ENCODE data around the gene PDE9A.

Gene PDE9A

GRCh38 chr21:42704861-42705260, 51.4 kb downstream of the PDE9A start:
- no peaks in the 10 kb centered on the region for H3K27me3 ChIP-seq (ENCODE audit: insufficient read depth, low read length, poor library complexity)
- peaks cover 7% of the 10 kb centered on the region; the same call in 1 of the 2 replicates for H3K4me1 ChIP-seq (ENCODE audit: insufficient read depth, low read length)
- no peak for DNase-seq
- no peaks in the 10 kb centered on the region for H3K79me2 ChIP-seq (ENCODE audit: insufficient read depth, low read length)
- no peaks in the 10 kb centered on the region for H3K9me3 ChIP-seq (ENCODE audit: insufficient read depth, low read length, severe bottlenecking)
- TF ChIP-seq EZH2 (IDR thresholded peaks at IDR 0.05; ENCODE audit: borderline replicate concordance, low read depth, low read length, severe bottlenecking), result no peak
- TF ChIP-seq, protein P1, sequence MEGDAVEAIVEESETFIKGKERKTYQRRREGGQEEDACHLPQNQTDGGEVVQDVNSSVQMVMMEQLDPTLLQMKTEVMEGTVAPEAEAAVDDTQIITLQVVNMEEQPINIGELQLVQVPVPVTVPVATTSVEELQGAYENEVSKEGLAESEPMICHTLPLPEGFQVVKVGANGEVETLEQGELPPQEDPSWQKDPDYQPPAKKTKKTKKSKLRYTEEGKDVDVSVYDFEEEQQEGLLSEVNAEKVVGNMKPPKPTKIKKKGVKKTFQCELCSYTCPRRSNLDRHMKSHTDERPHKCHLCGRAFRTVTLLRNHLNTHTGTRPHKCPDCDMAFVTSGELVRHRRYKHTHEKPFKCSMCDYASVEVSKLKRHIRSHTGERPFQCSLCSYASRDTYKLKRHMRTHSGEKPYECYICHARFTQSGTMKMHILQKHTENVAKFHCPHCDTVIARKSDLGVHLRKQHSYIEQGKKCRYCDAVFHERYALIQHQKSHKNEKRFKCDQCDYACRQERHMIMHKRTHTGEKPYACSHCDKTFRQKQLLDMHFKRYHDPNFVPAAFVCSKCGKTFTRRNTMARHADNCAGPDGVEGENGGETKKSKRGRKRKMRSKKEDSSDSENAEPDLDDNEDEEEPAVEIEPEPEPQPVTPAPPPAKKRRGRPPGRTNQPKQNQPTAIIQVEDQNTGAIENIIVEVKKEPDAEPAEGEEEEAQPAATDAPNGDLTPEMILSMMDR (IDR thresholded peaks at IDR 0.05; ENCODE audit: borderline replicate concordance, extremely low read depth, low read length, poor library complexity, severe bottlenecking), result no peak
- no peak for ATAC-seq (ENCODE audit: insufficient read depth, low read depth)
- H3K4me2 ChIP-seq (ENCODE audit: insufficient read depth, low read length), result no peak overlapping the region
- H4K20me1 ChIP-seq (ENCODE audit: insufficient read depth, low read length), result no peaks in the 10 kb centered on the region
- no peak overlapping the region for H3K4me3 ChIP-seq (ENCODE audit: low read depth in 1 of 2, low read length in 2 of 2)
- H3K27ac ChIP-seq (ENCODE audit: low read length), result no peak overlapping the region
- no peak overlapping the region for H2AFZ ChIP-seq (ENCODE audit: low read depth, low read length)
- no peak overlapping the region for H3K9ac ChIP-seq (ENCODE audit: low read depth, low read length)
- H3K36me3 ChIP-seq (ENCODE audit: insufficient read depth, low read length), result no peaks in the 10 kb centered on the region

DNA sequence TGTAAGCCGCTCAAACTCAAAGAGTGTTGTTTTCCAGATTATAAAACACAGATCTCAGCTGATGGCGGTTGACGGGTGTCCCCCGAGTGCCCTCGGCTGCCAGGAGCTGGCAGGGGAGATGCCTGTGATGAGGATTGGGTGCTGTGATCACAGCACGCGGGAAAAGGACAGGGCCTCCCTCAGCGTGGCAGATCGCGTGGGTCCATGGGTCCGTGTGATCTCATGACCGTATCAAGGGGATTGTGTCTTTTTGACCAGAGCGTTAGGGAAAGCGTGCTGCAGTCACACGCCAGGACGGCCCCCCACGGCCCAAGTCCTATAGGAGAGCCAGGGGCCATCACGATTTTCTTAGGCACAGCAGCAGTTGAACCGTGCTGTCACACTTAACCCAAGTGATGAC, 51.9 kb downstream of the PDE9A start:
- H4K20me1 ChIP-seq (ENCODE audit: insufficient read depth, low read length), result no peaks in the 10 kb centered on the region
- no peaks in the 10 kb centered on the region for H3K27me3 ChIP-seq (ENCODE audit: insufficient read depth, low read length, poor library complexity)
- DNase-seq (no peak), ATAC-seq (ENCODE audit: insufficient read depth, low read depth) (no peak)
- no peak overlapping the region for H3K9ac ChIP-seq (ENCODE audit: low read depth, low read length)
- no peak overlapping the region for H3K27ac ChIP-seq (ENCODE audit: low read length)
- no peaks in the 10 kb centered on the region for H3K79me2 ChIP-seq (ENCODE audit: insufficient read depth, low read length)
- peaks cover 7% of the 10 kb centered on the region; the same call in 1 of the 2 replicates for H3K4me1 ChIP-seq (ENCODE audit: insufficient read depth, low read length)
- H3K36me3 ChIP-seq (ENCODE audit: insufficient read depth, low read length), result no peaks in the 10 kb centered on the region
- no peaks in the 10 kb centered on the region for H3K9me3 ChIP-seq (ENCODE audit: insufficient read depth, low read length, severe bottlenecking)
- H2AFZ ChIP-seq (ENCODE audit: low read depth, low read length), result no peak overlapping the region
- no peak overlapping the region for H3K4me2 ChIP-seq (ENCODE audit: insufficient read depth, low read length)
- no peak overlapping the region for H3K4me3 ChIP-seq (ENCODE audit: low read depth in 1 of 2, low read length in 2 of 2)
- no peak for TF ChIP-seq EZH2 (IDR thresholded peaks at IDR 0.05; ENCODE audit: borderline replicate concordance, low read depth, low read length, severe bottlenecking)
- TF ChIP-seq, protein P1 (IDR thresholded peaks at IDR 0.05; ENCODE audit: borderline replicate concordance, extremely low read depth, low read length, poor library complexity, severe bottlenecking), result no peak

DNA sequence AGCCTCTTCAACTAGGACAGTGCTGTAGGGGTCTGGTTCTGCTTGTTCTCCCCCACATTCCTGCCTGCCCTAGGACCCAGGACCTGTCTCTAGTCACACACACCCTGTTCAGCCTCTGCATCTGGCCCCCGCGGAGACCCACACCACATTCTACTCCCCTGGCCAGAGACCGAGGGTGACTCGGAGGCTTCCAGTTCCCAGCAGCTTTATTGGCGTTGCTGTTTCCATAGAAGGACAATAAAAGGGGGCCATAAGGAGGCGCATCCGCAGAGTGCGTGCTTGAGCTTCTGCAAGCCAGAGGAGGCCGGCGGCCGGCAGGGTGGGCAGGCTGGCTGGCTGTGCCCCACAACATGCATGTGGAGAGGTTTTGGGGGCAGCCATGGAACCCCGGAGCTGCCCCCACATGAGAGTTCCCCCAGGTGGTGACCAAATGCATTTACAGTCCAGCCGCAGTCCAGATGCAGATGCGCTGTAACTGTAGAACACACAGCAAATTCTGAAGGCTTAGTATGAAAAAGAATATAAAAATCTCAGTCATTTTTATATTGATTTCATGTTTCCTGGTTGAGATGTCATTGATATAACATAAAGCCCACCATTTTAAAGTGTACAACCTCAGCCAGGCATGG, 52.4 kb downstream of the PDE9A start:
- no peaks in the 10 kb centered on the region for H3K9me3 ChIP-seq (ENCODE audit: insufficient read depth, low read length, severe bottlenecking)
- peaks cover 7% of the 10 kb centered on the region; the same call in 1 of the 2 replicates for H3K4me1 ChIP-seq (ENCODE audit: insufficient read depth, low read length)
- H3K36me3 ChIP-seq (ENCODE audit: insufficient read depth, low read length), result no peaks in the 10 kb centered on the region
- H4K20me1 ChIP-seq (ENCODE audit: insufficient read depth, low read length), result no peaks in the 10 kb centered on the region
- H3K79me2 ChIP-seq (ENCODE audit: insufficient read depth, low read length), result no peaks in the 10 kb centered on the region
- H3K9ac ChIP-seq (ENCODE audit: low read depth, low read length), result no peak overlapping the region
- DNase-seq, result no peak
- TF ChIP-seq, protein P1 (IDR thresholded peaks at IDR 0.05; ENCODE audit: borderline replicate concordance, extremely low read depth, low read length, poor library complexity, severe bottlenecking), result no peak
- TF ChIP-seq EZH2 (IDR thresholded peaks at IDR 0.05; ENCODE audit: borderline replicate concordance, low read depth, low read length, severe bottlenecking), result no peak
- no peak overlapping the region for H3K27ac ChIP-seq (ENCODE audit: low read length)
- H2AFZ ChIP-seq (ENCODE audit: low read depth, low read length), result no peak overlapping the region
- no peak overlapping the region for H3K4me2 ChIP-seq (ENCODE audit: insufficient read depth, low read length)
- no peak for ATAC-seq (ENCODE audit: insufficient read depth, low read depth)
- H3K27me3 ChIP-seq (ENCODE audit: insufficient read depth, low read length, poor library complexity), result no peaks in the 10 kb centered on the region
- H3K4me3 ChIP-seq (ENCODE audit: low read depth in 1 of 2, low read length in 2 of 2), result no peak overlapping the region

All from DND-41 (cell line).